Calu3 (cell line): ENCODE data around the gene TIGAR. TPM values are rescaled to one million over a fixed set of nuclear protein-coding genes. Genes with fewer than 3 reads are reported as not detected.

Experiments
- BruUV-seq: library from RNA; stranded (reverse); fragments of 400-500 nt; replicated peaks from 2 replicates; lab custom pipeline; 2021; lab: Mats Ljungman, UMichigan
- CTCF ChIA-PET: fragments of 300-600 bp; sonication (Branson Sonifier 250); formaldehyde crosslinking; loops from one replicate; lab custom pipeline; 2022; ENCODE audit warnings: antibody characterized with exemption; lab: Charles Lee
- DNase-seq: peaks from one replicate; pipeline ENCODE4 v3.0.0; 2022
- H3K27ac Mint-ChIP-seq: one replicate; pipeline ENCODE4 v1.8.0; 2022; ENCODE audit warnings: mixed read lengths; ENCODE audit not compliant: unreplicated experiment
- H3K27me3 Mint-ChIP-seq: one replicate; pipeline ENCODE4 v1.8.0; 2022; ENCODE audit warnings: mixed read lengths; ENCODE audit not compliant: unreplicated experiment
- H3K36me3 Mint-ChIP-seq: one replicate; pipeline ENCODE4 v1.8.0; 2022; ENCODE audit warnings: mild to moderate bottlenecking, moderate library complexity, mixed read lengths; ENCODE audit not compliant: insufficient read depth, unreplicated experiment
- H3K4me1 Mint-ChIP-seq: one replicate; pipeline ENCODE4 v1.8.0; 2022; ENCODE audit warnings: mild to moderate bottlenecking, low read depth, mixed read lengths; ENCODE audit not compliant: unreplicated experiment
- H3K4me3 Mint-ChIP-seq: one replicate; pipeline ENCODE4 v1.8.0; 2022; ENCODE audit warnings: mild to moderate bottlenecking, low read depth, moderate library complexity, mixed read lengths; ENCODE audit not compliant: unreplicated experiment
- H3K9me3 Mint-ChIP-seq: one replicate; pipeline ENCODE4 v1.8.0; 2022; ENCODE audit warnings: low read depth, mixed read lengths; ENCODE audit not compliant: unreplicated experiment
- intact Hi-C: fragments of 100-400 bp; cut with micrococcal nuclease; formaldehyde crosslinking; loops from one replicate; pipeline ENCODE4 v1.10.0; 2022; ENCODE audit not compliant: unreplicated experiment
- total RNA-seq: library from RNA; stranded (reverse); gene quantifications from 2 replicates; pipeline ENCODE4 v1.2.3, GENCODE V29; 2022
- TF ChIP-seq, protein P1 (sequence below): fragments of 200-600 bp; IDR thresholded peaks from one replicate; pipeline ENCODE4 v1.8.0; 2022; ENCODE audit warnings: antibody characterized with exemption; ENCODE audit not compliant: unreplicated experiment

TIGAR gene
- total RNA-seq, 1 experiment from 2014 or later = 15.9 TPM

DNA sequence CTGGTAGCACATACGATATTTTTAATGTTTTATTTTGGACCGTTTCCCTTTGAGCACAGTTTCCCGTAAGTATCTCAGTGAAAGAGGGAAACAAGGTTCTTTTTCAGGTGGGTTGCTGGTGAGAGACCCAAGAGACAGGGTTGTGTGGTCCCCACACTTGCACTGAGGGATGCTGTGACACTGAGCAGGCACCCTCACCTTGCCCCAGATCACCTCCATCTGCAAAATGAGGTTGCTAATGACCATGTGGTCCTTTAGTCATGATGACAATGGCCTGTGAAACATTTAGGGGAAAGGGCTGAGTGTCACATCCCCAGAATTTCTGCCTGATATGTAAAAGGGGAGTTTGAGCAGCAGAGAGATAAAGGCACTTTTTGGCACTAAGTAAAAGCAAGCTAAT lies 43.2 kb upstream of the TIGAR start:
- CTCF ChIA-PET = interaction anchor here (1.4 to 2.0 kb wide), 3 partner anchors 10 to 282 kb away, joined by 4 to 8 read pairs (median 5); no protein-coding TSS in a partner anchor
- TF ChIP-seq, protein P1, sequence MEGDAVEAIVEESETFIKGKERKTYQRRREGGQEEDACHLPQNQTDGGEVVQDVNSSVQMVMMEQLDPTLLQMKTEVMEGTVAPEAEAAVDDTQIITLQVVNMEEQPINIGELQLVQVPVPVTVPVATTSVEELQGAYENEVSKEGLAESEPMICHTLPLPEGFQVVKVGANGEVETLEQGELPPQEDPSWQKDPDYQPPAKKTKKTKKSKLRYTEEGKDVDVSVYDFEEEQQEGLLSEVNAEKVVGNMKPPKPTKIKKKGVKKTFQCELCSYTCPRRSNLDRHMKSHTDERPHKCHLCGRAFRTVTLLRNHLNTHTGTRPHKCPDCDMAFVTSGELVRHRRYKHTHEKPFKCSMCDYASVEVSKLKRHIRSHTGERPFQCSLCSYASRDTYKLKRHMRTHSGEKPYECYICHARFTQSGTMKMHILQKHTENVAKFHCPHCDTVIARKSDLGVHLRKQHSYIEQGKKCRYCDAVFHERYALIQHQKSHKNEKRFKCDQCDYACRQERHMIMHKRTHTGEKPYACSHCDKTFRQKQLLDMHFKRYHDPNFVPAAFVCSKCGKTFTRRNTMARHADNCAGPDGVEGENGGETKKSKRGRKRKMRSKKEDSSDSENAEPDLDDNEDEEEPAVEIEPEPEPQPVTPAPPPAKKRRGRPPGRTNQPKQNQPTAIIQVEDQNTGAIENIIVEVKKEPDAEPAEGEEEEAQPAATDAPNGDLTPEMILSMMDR = no peak
- DNase-seq = no peak
- BruUV-seq = no TSS peak
- peaks cover 9% of the 10 kb centered on the region for H3K36me3 Mint-ChIP-seq
- no peak overlapping the region for H3K27ac Mint-ChIP-seq
- H3K4me3 Mint-ChIP-seq = no peak overlapping the region
- peaks cover 99% of the 10 kb centered on the region for H3K27me3 Mint-ChIP-seq
- peaks cover 24% of the 10 kb centered on the region for H3K4me1 Mint-ChIP-seq
- H3K9me3 Mint-ChIP-seq = no peaks in the 10 kb centered on the region
- intact Hi-C loops = loop anchor here (1.0 to 10.0 kb wide), 5 partner anchors 133 to 393 kb away; no protein-coding TSS in a partner anchor

DNA sequence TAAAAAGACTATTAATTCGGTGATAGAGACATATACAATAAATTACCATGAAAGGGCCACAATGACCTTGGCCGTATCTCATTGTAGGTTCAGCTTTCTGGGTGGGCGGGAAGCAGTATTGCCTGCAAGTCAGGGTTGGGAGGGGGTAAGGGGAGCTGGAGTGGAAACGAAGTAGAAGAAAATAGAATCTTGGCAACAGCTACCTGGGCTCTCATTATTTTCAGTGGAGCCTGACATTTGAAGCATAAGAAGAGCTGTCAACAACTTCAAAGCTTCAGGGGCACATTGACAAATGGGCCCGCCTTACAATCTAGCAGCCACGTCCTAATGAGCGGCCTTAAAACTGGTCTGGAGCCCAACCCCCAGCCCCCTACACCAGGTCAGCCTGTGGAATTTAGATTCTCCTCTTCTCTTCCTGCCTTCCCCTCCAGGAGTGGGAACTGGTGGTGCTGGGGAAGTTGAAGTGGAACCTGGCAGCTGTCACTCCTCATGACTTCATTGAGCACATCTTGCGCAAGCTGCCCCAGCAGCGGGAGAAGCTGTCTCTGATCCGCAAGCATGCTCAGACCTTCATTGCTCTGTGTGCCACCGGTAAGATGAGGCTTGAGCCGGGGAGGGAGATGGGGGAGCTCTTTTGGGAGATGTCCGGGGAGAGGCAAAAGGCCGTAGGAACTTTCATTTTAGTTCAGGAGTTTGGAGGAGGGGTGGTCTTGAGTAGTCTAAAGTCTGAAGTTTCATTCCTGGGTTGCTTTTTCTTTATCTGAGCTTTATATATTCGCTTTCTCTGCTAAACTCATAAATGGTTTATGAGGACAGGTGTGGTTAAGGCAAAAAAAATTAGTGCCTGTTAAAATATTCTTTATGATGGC lies 42.5 kb upstream of the TIGAR start:
- no peak for DNase-seq
- CTCF ChIA-PET = interaction anchor here (1.8 kb wide), 1 partner anchor 282 kb away, joined by 8 read pairs; no protein-coding TSS in a partner anchor
- Mint-ChIP-seq H3K4me3 (no peak overlapping the region), H3K27ac (no peak overlapping the region), H3K9me3 (no peaks in the 10 kb centered on the region), H3K36me3 (peaks cover 9% of the 10 kb centered on the region), H3K4me1 (peaks cover 17% of the 10 kb centered on the region), H3K27me3 (peaks cover 99% of the 10 kb centered on the region)
- intact Hi-C loops = loop anchor here (5.0 to 10.0 kb wide), 2 partner anchors 134 to 241 kb away; no protein-coding TSS in a partner anchor
- BruUV-seq = no TSS peak
- TF ChIP-seq, protein P1 = no peak

DNA sequence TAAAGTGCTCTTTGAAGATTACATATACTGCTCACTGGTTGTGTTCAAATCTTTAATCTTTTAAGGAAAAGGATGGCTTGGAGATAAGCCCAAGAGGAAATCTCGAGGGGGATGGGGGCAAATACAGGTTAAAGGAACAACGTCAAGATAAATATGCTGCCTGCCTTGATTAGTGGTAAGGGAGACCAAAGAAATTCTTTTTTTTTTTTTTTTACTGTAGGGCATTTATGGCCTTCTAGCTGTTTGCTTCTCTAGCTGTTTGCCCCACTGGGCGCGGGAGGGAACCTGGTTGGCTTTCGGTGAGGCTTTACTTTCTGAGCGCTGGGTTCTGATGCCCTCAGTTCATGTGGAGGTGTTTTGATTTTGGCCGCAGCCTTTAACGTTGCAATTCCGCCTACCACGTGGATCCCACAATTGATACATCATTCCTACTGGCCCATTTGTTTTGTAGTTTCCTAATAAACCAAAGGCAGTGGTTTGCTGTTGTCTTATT lies 41.8 kb upstream of the TIGAR start:
- peaks cover 15% of the 10 kb centered on the region for H3K4me1 Mint-ChIP-seq
- TF ChIP-seq, protein P1 = no peak
- peaks cover 99% of the 10 kb centered on the region for H3K27me3 Mint-ChIP-seq
- H3K36me3 Mint-ChIP-seq = peaks cover 9% of the 10 kb centered on the region
- H3K27ac Mint-ChIP-seq = no peak overlapping the region
- no peak for DNase-seq
- CTCF ChIA-PET = interaction anchor here (0.6 kb wide), 1 partner anchor 171 kb away, joined by 3 read pairs; no protein-coding TSS in a partner anchor
- H3K4me3 Mint-ChIP-seq = no peak overlapping the region
- no peaks in the 10 kb centered on the region for H3K9me3 Mint-ChIP-seq
- intact Hi-C loops = loop anchor here (5.0 to 10.0 kb wide), 2 partner anchors 134 to 242 kb away; no protein-coding TSS in a partner anchor
- BruUV-seq = no TSS peak

DNA sequence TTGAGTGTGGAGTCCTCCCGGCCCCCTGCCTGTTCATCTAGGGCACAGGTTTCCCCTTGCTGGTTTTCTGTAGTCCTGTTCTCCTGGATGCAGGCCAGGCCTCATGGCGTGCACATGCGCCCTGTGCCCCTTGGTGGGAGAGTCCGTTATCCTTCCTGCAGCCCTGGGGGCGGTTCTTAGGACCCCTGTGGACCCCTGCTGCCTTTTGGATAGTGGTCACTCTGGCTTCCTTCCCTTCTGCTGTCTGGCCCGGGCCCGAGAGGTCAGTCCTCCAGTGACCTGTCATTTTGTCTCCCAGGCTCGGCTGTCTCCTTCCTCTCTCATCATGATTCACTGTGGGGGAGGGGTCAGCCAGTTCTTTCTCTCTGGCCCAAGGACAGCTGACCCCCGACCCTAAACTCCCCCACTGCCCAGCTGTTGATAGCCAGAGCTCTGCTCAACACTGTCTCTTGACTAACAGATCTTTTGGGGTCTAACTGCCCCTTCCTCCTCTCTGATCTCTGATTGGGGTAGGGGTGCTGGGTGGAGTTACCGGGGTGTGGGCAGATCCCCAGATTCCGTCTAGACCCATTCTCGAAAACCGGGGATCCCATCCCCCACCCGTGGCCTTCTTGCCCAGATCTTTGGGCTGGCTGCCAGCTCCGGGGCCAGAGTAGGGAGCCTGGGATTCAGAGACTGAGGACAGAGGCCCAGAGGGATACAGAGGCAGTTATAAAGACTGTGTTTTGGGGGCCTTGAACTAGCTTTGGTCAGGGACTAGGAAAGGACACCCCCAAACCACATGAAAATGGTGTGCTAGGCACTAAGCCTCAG lies 40.5 kb upstream of the TIGAR start:
- intact Hi-C loops = no loop called here
- BruUV-seq = no TSS peak
- Mint-ChIP-seq H3K9me3 (no peaks in the 10 kb centered on the region), H3K27me3 (peaks cover 99% of the 10 kb centered on the region), H3K4me1 (peaks cover 8% of the 10 kb centered on the region), H3K36me3 (no peaks in the 10 kb centered on the region), H3K4me3 (no peak overlapping the region), H3K27ac (no peak overlapping the region)
- TF ChIP-seq, protein P1 = no peak
- CTCF ChIA-PET = interaction anchor here (0.6 kb wide), 1 partner anchor 8 kb away, joined by 6 read pairs; no protein-coding TSS in a partner anchor
- DNase-seq = no peak
